Panc1 (cell line): ENCODE results near the gene MAGEF1. TPM values are rescaled to one million over a fixed set of nuclear protein-coding genes. Genes with fewer than 3 reads are reported as not detected.

Experiments used
- ATAC-seq: fragments of 200-7000 bp; cut with Tn5 transposase; 2 replicates; pipeline ENCODE4 v1.9.1; 2020; ENCODE audit warnings: mild to moderate bottlenecking, moderate library complexity
- BruUV-seq: library from RNA; stranded (reverse); fragments of 400-500 nt; replicated peaks from 2 replicates; lab custom pipeline; 2021; lab: Mats Ljungman, UMichigan
- CTCF ChIA-PET: fragments of 300-600 bp; sonication (Branson Sonifier 250); formaldehyde crosslinking; loops from one replicate; lab custom pipeline; 2022; ENCODE audit warnings: antibody characterized with exemption; lab: Charles Lee
- POLR2A ChIA-PET: fragments of 300-600 bp; sonication (Branson Sonifier 250); formaldehyde crosslinking; loops from one replicate; lab custom pipeline; 2022; ENCODE audit warnings: antibody characterized with exemption; lab: Charles Lee
- DNase-seq: peaks from one replicate; pipeline ENCODE4 v3.0.0-alpha.2; 2010; ENCODE audit warnings: low read depth, low spot score
- H3K27ac ChIP-seq: 2 replicates; pipeline ENCODE4 v1.5.1; 2011; ENCODE audit warnings: mild to moderate bottlenecking, low read length, inconsistent platforms
- H3K27me3 ChIP-seq: fragments of 200-500 bp; sonication (Bioruptor generic); 2 replicates; pipeline ENCODE4 v1.6.0; 2014; ENCODE audit warnings: low read length, inconsistent platforms; ENCODE audit not compliant: control insufficient read depth, insufficient read depth
- H3K36me3 ChIP-seq: fragments of 200-500 bp; sonication (Bioruptor generic); 2 replicates; pipeline ENCODE4 v1.5.1; 2014; ENCODE audit warnings: inconsistent platforms, mild to moderate bottlenecking, low read length, moderate library complexity; ENCODE audit not compliant: control insufficient read depth, insufficient read depth
- H3K4me1 ChIP-seq: 2 replicates; pipeline ENCODE4 v1.5.1; 2011; ENCODE audit warnings: inconsistent platforms, mild to moderate bottlenecking, low read length, moderate library complexity; ENCODE audit not compliant: control insufficient read depth, insufficient read depth
- H3K4me3 ChIP-seq, 2 experiments: 2 replicates each; pipeline ENCODE4 v1.5.1; 2011 to 2012; ENCODE audit warnings: low read depth in 2 of 2, low read length in 2 of 2, mild to moderate bottlenecking in 2 of 2, inconsistent platforms in 1 of 2, moderate library complexity in 1 of 2
- H3K9me3 ChIP-seq: fragments of 200-500 bp; sonication (Bioruptor generic); 2 replicates; pipeline ENCODE4 v1.5.1; 2014; ENCODE audit warnings: low read depth, mild to moderate bottlenecking, inconsistent platforms, low read length, moderate library complexity; ENCODE audit not compliant: control insufficient read depth, insufficient read depth
- POLR2AphosphoS5 ChIP-seq: IDR thresholded peaks from 2 replicates; pipeline ENCODE4 v1.6.1; 2012; ENCODE audit warnings: mild to moderate bottlenecking, low read depth, low read length, moderate library complexity
- REST ChIP-seq, 2 experiments: IDR thresholded peaks; 2 replicates each; pipeline ENCODE4 v1.6.1; 2011 to 2012; ENCODE audit warnings: low read depth in 2 of 2, control low read depth in 1 of 2, low read length in 1 of 2, mild to moderate bottlenecking in 1 of 2, moderate library complexity in 1 of 2; ENCODE audit not compliant: insufficient read depth in 1 of 2
- SIN3A ChIP-seq: IDR thresholded peaks from 2 replicates; pipeline ENCODE4 v1.6.1; 2012; ENCODE audit warnings: low read depth, mild to moderate bottlenecking, low read length, moderate library complexity, borderline replicate concordance; ENCODE audit not compliant: insufficient read depth
- TCF7L2 ChIP-seq: IDR thresholded peaks from 2 replicates; pipeline ENCODE4 v1.6.1; 2011; ENCODE audit warnings: mild to moderate bottlenecking, low read depth, low read length, inconsistent platforms
- in situ Hi-C: cut with HindIII; loops from 2 replicates; pipeline ENCODE4 v1.10.0; 2016; ENCODE audit warnings: low sequenced_read_pairs, low pct_unique_long_range_greater_than_20kb
- intact Hi-C: fragments of 100-400 bp; cut with micrococcal nuclease; formaldehyde crosslinking; loops from one replicate; pipeline ENCODE4 v1.10.0; 2022; ENCODE audit not compliant: unreplicated experiment
- total RNA-seq: library from RNA; stranded (reverse); gene quantifications from one replicate; pipeline ENCODE4 v1.2.1, GENCODE V29; 2021; ENCODE audit not compliant: unreplicated experiment
- TF ChIP-seq, protein P1 (sequence below): fragments of 450-650 bp; IDR thresholded peaks from 2 replicates; pipeline ENCODE4 v1.5.1; 2017; ENCODE audit warnings: mild to moderate bottlenecking

Gene MAGEF1
- total RNA-seq, 1 experiment from 2014 or later = 27.7 TPM

GRCh38 chr3:184742676-184743135 lies 30.8 kb upstream of the MAGEF1 start:
- BruUV-seq = no TSS peak
- DNase-seq = no peak
- in situ Hi-C loops (no loop called here), intact Hi-C loops (no loop called here)
- no peak overlapping the region for H3K27ac ChIP-seq
- no peaks in the 10 kb centered on the region; the same call in 1 of the 2 replicates for H3K27me3 ChIP-seq
- TF ChIP-seq REST (IDR thresholded peaks at IDR 0.05; ENCODE audit: insufficient read depth in 1 of 2, low read depth in 2 of 2, low read length in 1 of 2) = no peak
- TF ChIP-seq, protein P1, sequence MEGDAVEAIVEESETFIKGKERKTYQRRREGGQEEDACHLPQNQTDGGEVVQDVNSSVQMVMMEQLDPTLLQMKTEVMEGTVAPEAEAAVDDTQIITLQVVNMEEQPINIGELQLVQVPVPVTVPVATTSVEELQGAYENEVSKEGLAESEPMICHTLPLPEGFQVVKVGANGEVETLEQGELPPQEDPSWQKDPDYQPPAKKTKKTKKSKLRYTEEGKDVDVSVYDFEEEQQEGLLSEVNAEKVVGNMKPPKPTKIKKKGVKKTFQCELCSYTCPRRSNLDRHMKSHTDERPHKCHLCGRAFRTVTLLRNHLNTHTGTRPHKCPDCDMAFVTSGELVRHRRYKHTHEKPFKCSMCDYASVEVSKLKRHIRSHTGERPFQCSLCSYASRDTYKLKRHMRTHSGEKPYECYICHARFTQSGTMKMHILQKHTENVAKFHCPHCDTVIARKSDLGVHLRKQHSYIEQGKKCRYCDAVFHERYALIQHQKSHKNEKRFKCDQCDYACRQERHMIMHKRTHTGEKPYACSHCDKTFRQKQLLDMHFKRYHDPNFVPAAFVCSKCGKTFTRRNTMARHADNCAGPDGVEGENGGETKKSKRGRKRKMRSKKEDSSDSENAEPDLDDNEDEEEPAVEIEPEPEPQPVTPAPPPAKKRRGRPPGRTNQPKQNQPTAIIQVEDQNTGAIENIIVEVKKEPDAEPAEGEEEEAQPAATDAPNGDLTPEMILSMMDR = no peak
- no peak for TF ChIP-seq TCF7L2
- no peak for TF ChIP-seq POLR2AphosphoS5
- no peak for TF ChIP-seq SIN3A
- ChIA-PET POLR2A (interaction anchor here (1.0 kb wide), 1 partner anchor 12 kb away, joined by 3 read pairs; no protein-coding TSS in a partner anchor), CTCF (interaction anchor here (0.6 to 1.3 kb wide), 3 partner anchors 16 to 229 kb away, joined by 4 to 5 read pairs (median 4); partner anchors contain the start of gene EPHB3)
- no peaks in the 10 kb centered on the region for H3K36me3 ChIP-seq
- no peaks in the 10 kb centered on the region for H3K4me1 ChIP-seq
- no peaks in the 10 kb centered on the region for H3K9me3 ChIP-seq
- no peak overlapping the region for H3K4me3 ChIP-seq
- ATAC-seq = no peak

DNA sequence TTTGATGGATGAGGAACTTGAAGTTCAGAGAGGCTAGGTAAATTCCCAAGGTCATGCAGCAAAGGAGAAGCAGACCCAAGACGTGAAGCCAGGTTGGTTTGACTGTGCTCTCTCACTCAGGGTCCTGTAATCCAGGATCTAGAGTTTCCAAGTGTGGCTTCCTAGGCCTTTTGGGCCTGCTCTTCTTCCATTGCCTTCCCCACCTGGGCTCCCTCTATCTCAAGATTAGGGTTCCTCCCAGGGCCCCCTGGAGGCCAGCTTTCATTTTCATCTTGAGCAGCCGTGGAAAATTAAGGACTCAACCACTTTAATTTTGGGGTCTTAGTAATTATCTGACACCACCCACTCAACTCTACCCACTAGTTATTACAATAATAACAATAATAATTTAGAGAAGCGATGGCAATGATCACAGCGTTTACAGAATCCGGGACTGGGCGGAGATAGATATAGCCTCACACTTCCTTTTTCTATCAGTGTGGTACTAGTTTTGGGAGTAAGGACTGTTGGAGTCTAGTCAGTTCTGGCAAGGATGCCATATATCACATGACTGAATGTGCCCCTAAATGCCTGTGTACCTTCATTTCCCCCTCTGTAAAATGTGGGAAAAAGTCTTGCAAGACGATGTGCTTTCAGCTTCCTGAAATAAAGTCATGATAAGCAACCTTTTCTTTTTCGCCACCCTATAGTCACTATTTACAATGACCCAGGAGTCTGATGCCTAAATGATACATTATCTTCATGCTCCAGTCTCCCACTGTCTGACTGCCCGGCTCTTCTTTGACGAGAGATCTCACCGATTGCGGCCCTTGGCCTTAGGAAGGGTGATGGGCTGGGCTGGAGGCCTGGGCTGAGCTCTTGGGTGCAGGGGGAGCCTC lies 30.2 kb upstream of the MAGEF1 start:
- no TSS peak for BruUV-seq
- TF ChIP-seq POLR2AphosphoS5 (no peak), TCF7L2 (no peak), REST (IDR thresholded peaks at IDR 0.05; ENCODE audit: insufficient read depth in 1 of 2, low read depth in 2 of 2, low read length in 1 of 2) (no peak), SIN3A (no peak)
- TF ChIP-seq, protein P1 = no peak
- in situ Hi-C loops = no loop called here
- Histone ChIP-seq H3K27me3 (no peaks in the 10 kb centered on the region; the same call in 1 of the 2 replicates), H3K4me1 (no peaks in the 10 kb centered on the region), H3K36me3 (no peaks in the 10 kb centered on the region), H3K27ac (no peak overlapping the region), H3K4me3 (no peak overlapping the region), H3K9me3 (no peaks in the 10 kb centered on the region)
- ChIA-PET POLR2A (interaction anchor here (1.0 kb wide), 1 partner anchor 11 kb away, joined by 3 read pairs; no protein-coding TSS in a partner anchor), CTCF (interaction anchor here (0.7 kb wide), 1 partner anchor 15 kb away, joined by 4 read pairs; no protein-coding TSS in a partner anchor)
- no peak for DNase-seq
- intact Hi-C loops = no loop called here
- ATAC-seq = no peak
